ENCODE results near the gene GPC6. TPM values are rescaled to one million over a fixed set of nuclear protein-coding genes. Genes with fewer than 3 reads are reported as not detected.

GPC6 gene
- total RNA-seq, 4 donors from 2014 or later = 6.7 to 67.2 (median 11.1) TPM

- Histone ChIP-seq H3K27me3 (no peaks in the 10 kb centered on the region), H3K9me3 (no peaks in the 10 kb centered on the region), H3K4me3 (no peak overlapping the region), H3K27ac (no peak overlapping the region), H3K36me3 (no peaks in the 10 kb centered on the region), H3K4me1 (no peaks in the 10 kb centered on the region)
- TF ChIP-seq POLR2A (IDR thresholded peaks at IDR 0.05) (no peak), CTCF (IDR thresholded peaks at IDR 0.05) (no peak)
- intact Hi-C loops (cut with DNase I; ENCODE audit: low total_unique reads) = no loop called here
- DNase-seq = no peak
These were observed 780.5 kb downstream of the GPC6 start for GRCh38 chr13:94007072-94007471.

GRCh38 chr13:94009701-94010100 is 783.1 kb downstream of the GPC6 start:
- H3K27ac ChIP-seq = no peak overlapping the region
- no peaks in the 10 kb centered on the region for H3K4me1 ChIP-seq
- H3K27me3 ChIP-seq = no peaks in the 10 kb centered on the region
- H3K4me3 ChIP-seq = no peak overlapping the region
- no peaks in the 10 kb centered on the region for H3K9me3 ChIP-seq
- DNase-seq = no peak
- H3K36me3 ChIP-seq = no peaks in the 10 kb centered on the region
- intact Hi-C loops (cut with DNase I; ENCODE audit: low total_unique reads) = no loop called here
- TF ChIP-seq CTCF (IDR thresholded peaks at IDR 0.05) (no peak), POLR2A (IDR thresholded peaks at IDR 0.05) (no peak)

- TF ChIP-seq POLR2A (IDR thresholded peaks at IDR 0.05) (no peak), CTCF (IDR thresholded peaks at IDR 0.05) (no peak)
- no peaks in the 10 kb centered on the region for H3K4me1 ChIP-seq
- H3K9me3 ChIP-seq = no peaks in the 10 kb centered on the region
- no peak for DNase-seq
- no peaks in the 10 kb centered on the region for H3K36me3 ChIP-seq
- H3K27ac ChIP-seq = no peak overlapping the region
- intact Hi-C loops (cut with DNase I; ENCODE audit: low total_unique reads) = no loop called here
- no peak overlapping the region for H3K4me3 ChIP-seq
- no peaks in the 10 kb centered on the region for H3K27me3 ChIP-seq
These were observed 787.9 kb downstream of the GPC6 start for GRCh38 chr13:94014461-94014860.

- intact Hi-C loops (cut with DNase I; ENCODE audit: low total_unique reads) = no loop called here
These were observed 793.8 kb downstream of the GPC6 start for GRCh38 chr13:94020426-94020825.

GRCh38 chr13:94020833-94021232 is 794.2 kb downstream of the GPC6 start:
- Histone ChIP-seq H3K9me3 (no peaks in the 10 kb centered on the region), H3K36me3 (no peaks in the 10 kb centered on the region), H3K4me3 (no peak overlapping the region), H3K4me1 (no peaks in the 10 kb centered on the region), H3K27me3 (no peaks in the 10 kb centered on the region), H3K27ac (no peak overlapping the region)
- TF ChIP-seq POLR2A (IDR thresholded peaks at IDR 0.05) = no peak
- TF ChIP-seq CTCF (IDR thresholded peaks at IDR 0.05) = no peak
- intact Hi-C loops (cut with DNase I; ENCODE audit: low total_unique reads) = no loop called here
- no peak for DNase-seq

More at GRCh38 chr13:94020426-94020825, 793.8 kb downstream of the GPC6 start:
- Histone ChIP-seq H3K4me3 (no peak overlapping the region), H3K36me3 (no peaks in the 10 kb centered on the region), H3K4me1 (no peaks in the 10 kb centered on the region), H3K27me3 (no peaks in the 10 kb centered on the region), H3K9me3 (no peaks in the 10 kb centered on the region), H3K27ac (no peak overlapping the region)
- DNase-seq = no peak
- TF ChIP-seq POLR2A (IDR thresholded peaks at IDR 0.05) (no peak), CTCF (IDR thresholded peaks at IDR 0.05) (no peak)

All from uterus (tissue), 4 donors.